ENCODE measurements around the gene CD79A. TPM values are rescaled to one million over a fixed set of nuclear protein-coding genes. Genes with fewer than 3 reads are reported as not detected.
"Not testable (repeated sequence)": the region's sequence is repeated elsewhere in the genome, so short reads cannot be mapped to it uniquely, and the experiment has no call there.

The CD79A gene
- total RNA-seq, 1 donor from 2014 or later, result not detected

DNA sequence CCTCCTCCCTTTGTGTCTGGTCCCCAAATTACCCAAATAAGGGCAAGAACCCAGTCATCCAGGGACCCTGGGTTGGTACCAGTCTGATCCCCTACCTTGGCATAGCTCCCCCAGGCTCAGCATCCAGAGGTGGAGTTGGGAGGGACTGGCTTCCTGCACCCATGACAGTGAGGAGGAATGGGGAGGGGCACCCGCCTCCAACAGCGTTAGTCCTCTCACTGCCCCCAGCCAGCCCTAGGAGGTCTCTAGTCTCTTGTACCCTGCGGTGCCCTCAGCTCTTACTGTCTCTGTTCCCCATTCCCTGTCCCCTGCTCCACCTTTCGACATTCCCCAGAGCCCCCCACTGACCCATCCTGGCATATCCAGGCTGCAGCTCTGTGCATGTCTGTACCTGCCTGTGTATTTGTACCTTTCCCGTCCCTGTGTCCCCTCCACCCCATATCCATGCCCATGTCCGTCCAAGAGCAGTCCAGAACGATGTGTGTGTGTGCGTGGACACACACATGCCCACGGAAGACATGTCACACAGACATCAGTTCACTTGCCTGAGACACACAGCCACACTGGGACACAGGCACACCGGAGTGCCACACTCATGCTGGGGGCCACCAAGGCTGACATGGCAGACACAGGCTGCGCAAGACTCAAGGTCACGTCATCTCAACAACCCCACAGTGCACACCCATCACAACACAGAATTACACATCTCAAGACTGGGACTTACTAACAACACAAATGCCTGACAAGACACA lies 33.3 kb downstream of the CD79A start:
- TF ChIP-seq, protein P1, sequence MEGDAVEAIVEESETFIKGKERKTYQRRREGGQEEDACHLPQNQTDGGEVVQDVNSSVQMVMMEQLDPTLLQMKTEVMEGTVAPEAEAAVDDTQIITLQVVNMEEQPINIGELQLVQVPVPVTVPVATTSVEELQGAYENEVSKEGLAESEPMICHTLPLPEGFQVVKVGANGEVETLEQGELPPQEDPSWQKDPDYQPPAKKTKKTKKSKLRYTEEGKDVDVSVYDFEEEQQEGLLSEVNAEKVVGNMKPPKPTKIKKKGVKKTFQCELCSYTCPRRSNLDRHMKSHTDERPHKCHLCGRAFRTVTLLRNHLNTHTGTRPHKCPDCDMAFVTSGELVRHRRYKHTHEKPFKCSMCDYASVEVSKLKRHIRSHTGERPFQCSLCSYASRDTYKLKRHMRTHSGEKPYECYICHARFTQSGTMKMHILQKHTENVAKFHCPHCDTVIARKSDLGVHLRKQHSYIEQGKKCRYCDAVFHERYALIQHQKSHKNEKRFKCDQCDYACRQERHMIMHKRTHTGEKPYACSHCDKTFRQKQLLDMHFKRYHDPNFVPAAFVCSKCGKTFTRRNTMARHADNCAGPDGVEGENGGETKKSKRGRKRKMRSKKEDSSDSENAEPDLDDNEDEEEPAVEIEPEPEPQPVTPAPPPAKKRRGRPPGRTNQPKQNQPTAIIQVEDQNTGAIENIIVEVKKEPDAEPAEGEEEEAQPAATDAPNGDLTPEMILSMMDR (conservative IDR thresholded peaks at IDR 0.05; ENCODE audit: low read depth, low read length), result no peak
- no peak for DNase-seq (ENCODE audit: low read depth)
- H3K4me3 ChIP-seq (ENCODE audit: low read depth, low read length), result no peak overlapping the region

DNA sequence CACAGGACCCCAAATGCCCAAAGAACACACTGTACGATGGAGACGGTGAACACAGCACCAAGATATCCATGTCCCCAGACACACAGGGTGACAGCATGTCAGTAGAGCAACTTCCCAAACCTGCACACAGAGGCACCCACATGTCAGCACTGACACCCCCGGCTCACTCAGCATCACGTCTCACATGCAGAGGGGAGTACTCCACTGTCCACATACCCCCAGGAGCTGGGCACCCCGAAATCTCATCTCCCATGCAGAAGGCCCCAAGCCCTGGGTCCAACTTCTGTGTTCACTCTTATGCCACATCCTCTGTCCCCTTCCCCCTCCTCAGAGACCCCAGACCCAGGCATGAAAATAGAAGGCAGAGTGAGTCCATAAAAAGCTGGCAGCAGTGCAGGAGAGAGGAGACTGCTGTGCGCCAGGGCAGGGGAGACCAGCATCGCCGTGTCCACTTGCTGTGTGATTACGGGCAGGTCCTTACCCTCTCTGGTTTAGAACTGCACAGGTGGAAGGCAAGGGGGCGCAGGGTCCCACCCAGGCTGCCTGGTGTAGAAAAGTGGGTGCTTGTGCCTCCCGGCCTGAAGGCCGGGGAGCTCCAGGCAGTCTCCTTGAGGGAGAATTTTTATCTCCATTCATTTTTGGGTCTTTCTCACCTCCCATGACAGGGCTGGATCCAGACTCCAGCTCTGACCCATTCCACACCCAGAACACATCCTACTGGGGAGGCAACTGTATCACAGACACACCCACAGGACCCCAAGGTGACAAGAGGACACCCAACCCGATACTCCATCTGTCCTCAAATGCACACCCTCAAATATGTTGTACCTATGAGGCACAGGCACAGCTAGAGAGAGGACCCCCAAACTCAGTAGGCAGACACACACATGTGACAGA lies 34.2 kb downstream of the CD79A start:
- no peak overlapping the region for H3K4me3 ChIP-seq (ENCODE audit: low read depth, low read length)
- TF ChIP-seq, protein P1 (conservative IDR thresholded peaks at IDR 0.05; ENCODE audit: low read depth, low read length), result no peak
- no peak for DNase-seq (ENCODE audit: low read depth)

DNA sequence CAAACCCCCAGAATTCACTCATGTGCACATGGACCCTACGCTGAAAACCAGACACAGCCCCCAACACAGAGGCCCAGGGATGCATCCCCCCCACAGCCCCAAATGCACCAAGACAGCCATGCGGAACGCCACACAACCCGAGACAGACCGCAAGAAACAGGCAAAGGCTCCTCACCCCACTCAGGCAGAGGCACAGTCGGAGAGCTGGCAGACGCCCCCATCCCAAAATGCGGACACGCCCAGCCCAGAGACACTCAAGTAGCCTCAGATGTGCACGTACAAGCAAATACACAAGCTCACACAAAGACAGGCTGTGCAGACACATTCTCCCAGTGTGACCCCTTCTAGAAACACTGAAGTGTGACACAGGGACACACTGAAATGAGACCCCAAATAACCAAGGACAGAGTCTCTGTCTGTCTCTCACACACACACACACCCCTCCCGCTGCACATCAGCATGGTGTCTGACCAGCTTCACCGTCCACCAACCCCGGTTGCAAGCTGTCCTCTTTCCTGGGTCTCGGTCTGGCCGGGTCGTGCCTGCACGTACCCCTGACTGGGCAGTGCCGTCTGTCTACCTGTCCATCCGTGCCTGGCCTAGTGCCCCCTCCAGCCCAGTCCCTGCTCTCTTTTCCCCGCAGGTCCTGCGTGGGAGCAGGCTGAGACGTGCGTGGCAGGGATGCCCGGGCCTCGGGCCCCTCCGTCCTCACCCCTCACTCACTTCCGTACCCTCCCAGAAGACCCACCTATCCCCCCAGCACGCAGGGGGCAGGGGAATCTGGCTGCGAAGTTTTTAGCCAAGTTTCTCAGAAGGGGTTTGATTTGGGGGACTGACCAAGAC lies 35.0 kb downstream of the CD79A start:
- H3K4me3 ChIP-seq (ENCODE audit: low read depth, low read length), result no peak overlapping the region
- DNase-seq (ENCODE audit: low read depth), result no peak
- TF ChIP-seq, protein P1 (conservative IDR thresholded peaks at IDR 0.05; ENCODE audit: low read depth, low read length), result no peak

DNA sequence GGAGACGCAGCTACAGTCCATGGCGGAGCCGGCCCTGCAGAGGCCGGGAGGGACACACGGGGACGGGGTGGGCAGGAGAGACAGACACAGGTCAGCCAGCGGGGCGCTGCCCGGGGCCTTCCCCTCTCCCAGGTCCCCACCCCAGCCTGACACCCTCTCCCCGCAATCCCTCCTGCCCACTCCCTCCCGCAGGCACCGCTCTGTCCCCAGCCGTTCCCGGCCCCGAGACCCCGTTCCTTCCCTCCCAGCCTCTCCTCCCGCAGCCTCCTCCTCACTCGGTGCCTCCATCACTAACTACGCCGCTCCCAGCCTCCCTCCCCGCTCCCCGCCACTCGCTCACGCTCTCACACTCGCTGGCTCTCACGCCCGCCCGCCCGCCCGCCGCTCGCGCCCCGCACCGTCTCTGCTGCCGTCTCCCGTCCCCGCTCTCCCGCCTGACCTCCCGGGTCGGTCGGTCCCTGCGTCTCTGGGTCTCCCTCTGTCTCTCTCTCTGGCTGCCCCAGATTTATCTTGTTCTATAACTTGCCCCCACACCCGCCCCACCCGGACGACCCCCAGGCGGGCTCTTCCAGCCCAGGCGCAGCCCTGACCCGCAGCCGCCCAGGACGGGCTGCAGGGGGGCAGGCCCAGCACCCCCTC lies 35.9 kb downstream of the CD79A start:
- TF ChIP-seq, protein P1 (conservative IDR thresholded peaks at IDR 0.05; ENCODE audit: low read depth, low read length), result no peak
- no peak for DNase-seq (ENCODE audit: low read depth)
- no peak overlapping the region for H3K4me3 ChIP-seq (ENCODE audit: low read depth, low read length)

DNA sequence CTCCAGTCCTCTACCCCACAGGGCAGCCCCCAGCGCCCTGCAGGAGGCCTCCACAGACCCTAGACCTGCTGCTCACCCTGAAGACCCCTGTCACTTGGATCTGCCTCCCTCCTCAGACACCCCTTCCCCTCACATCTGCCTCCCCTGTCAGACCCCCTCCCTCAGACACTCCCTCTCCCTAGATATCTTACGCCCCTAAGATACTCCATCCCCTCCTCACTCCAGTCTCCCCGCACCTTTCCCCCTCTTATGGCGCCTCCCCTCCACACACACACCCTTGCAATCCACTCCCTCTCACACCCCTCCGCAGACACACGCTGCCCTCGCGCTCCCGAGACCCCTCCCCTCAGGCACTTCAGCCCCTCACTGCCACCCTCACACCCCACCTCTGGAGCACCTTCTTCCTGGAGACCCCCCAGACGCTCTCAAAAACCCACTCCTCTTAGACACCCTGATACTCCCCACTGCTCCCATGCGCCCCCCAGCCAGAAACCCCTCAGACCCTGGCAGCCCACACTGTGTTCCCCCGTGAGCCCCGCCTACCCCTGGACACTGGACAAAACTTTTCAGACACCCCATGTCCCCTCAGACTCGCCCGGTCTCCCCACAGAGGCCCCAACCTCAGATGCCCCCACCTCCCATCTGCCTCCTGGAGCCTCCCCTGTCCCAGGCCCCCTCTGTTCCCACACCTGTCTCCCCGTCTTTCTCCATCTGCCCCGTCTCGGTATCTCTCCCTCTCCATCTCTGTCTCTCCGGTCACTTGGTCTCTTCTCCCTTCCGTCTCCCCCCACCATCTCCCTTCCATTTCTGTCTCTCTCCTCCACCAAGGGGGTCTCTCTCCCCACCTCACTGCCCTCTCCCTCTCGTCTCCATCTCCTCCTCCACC lies 36.7 kb downstream of the CD79A start:
- H3K4me3 ChIP-seq (ENCODE audit: low read depth, low read length), result no peak overlapping the region
- TF ChIP-seq, protein P1 (conservative IDR thresholded peaks at IDR 0.05; ENCODE audit: low read depth, low read length), result no peak

DNA sequence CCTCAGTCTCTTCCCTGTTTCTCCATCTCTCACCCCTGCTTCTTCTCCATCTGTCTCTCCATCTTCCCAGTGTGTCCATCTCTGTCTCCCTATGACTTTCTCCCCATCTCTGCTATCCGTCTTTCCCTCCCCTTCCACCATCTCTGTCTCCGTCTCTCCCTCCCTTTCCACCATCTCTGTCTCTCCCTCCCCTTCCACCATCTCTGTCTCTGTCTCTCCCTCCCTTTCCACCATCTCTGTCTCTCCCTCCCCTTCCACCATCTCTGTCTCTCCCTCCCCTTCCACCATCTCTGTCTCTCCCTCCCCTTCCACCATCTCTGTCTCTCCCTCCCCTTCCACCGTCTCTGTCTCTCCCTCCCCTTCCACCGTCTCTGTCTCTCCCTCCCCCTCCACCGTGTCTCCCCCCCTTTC lies 37.4 kb downstream of the CD79A start:
- H3K4me3 ChIP-seq (ENCODE audit: low read depth, low read length); DNase-seq (ENCODE audit: low read depth): not testable (repeated sequence)

More for the DNA sequence above, 36.7 kb downstream of the CD79A start:
- DNase-seq (ENCODE audit: low read depth), result no peak
